ENCODE results near the gene RUFY4. TPM values are rescaled to one million over a fixed set of nuclear protein-coding genes. Genes with fewer than 3 reads are reported as not detected.

Gene RUFY4
- total and polyA plus RNA-seq, 3 donors from 2014 or later = 0.17 to 0.39 (median 0.37) TPM

- intact Hi-C loops (cut with DNase I; ENCODE audit: low total_unique reads) = no loop called here
- DNase-seq = no peak
- TF ChIP-seq POLR2A (IDR thresholded peaks at IDR 0.05) (no peak), CTCF (IDR thresholded peaks at IDR 0.05) (no peak)
- Histone ChIP-seq H3K36me3 (ENCODE audit: low read depth, missing control alignments) (no peaks in the 10 kb centered on the region), H3K27ac (no peak overlapping the region), H3K9me3 (no peaks in the 10 kb centered on the region), H3K27me3 (no peaks in the 10 kb centered on the region), H3K4me1 (no peaks in the 10 kb centered on the region), H3K4me3 (no peak overlapping the region)
- 82 to 93% methylated on average over 7 of the region's 7 CpGs for WGBS, 2 donors
These were observed 12.6 kb downstream of the RUFY4 start for GRCh38 chr2:218081695-218082094.

- H3K36me3 ChIP-seq (ENCODE audit: low read depth, missing control alignments) = no peaks in the 10 kb centered on the region
- no peak overlapping the region for H3K27ac ChIP-seq
- TF ChIP-seq POLR2A (IDR thresholded peaks at IDR 0.05) = no peak
- no peak for TF ChIP-seq CTCF (IDR thresholded peaks at IDR 0.05)
- H3K4me1 ChIP-seq = no peaks in the 10 kb centered on the region
- no peaks in the 10 kb centered on the region for H3K27me3 ChIP-seq
- intact Hi-C loops (cut with DNase I; ENCODE audit: low total_unique reads) = no loop called here
- DNase-seq = no peak
- 68 to 91% methylated on average over 14 of the region's 14 CpGs for WGBS, 2 donors
- no peaks in the 10 kb centered on the region for H3K9me3 ChIP-seq
- no peak overlapping the region for H3K4me3 ChIP-seq
These were observed 13.7 kb downstream of the RUFY4 start for GRCh38 chr2:218082586-218083351.

DNA sequence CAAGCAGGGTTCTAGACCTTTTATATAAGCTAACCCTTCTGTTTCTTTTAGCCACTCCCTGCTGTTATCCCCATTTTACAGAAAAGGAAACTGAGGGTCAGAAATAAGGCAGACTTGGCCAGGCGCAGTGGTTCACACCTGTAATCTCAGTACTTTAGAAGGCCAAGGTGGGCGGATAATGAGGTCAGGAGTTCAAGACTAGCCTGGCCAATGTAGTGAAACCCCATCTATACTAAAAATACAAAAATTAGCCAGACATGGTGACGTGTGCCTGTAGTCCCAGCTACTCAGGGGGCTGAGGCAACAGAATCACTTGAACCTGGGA, 14.3 kb downstream of the RUFY4 start:
- no peak for TF ChIP-seq CTCF (IDR thresholded peaks at IDR 0.05)
- no peak for TF ChIP-seq POLR2A (IDR thresholded peaks at IDR 0.05)
- Histone ChIP-seq H3K27ac (no peak overlapping the region), H3K36me3 (ENCODE audit: low read depth, missing control alignments) (no peaks in the 10 kb centered on the region), H3K9me3 (no peaks in the 10 kb centered on the region), H3K4me1 (no peaks in the 10 kb centered on the region), H3K27me3 (no peaks in the 10 kb centered on the region), H3K4me3 (no peak overlapping the region)
- DNase-seq = no peak
- intact Hi-C loops (cut with DNase I; ENCODE audit: low total_unique reads) = no loop called here
- 84 to 88% methylated on average over 3 of the region's 3 CpGs for WGBS, 2 donors

DNA sequence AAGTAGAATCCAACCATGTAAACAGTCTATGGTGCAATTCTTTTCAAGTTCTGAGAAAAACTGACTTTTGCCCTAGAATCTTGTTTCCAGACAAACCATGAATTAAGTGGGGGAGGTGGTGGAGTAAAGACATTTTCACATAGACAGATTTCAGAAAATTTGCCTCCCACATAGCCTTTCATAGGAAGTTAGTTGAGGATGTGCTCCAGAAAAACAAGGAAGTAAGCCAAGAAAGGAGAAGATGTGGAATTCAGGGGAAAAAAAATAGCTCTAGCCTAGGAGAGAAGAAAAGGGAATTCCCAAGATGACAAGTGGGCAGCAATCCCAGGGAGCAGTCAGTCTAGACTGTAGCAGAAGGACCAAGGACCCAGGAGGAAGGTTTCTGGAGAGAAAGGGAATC, 17.4 kb downstream of the RUFY4 start:
- Histone ChIP-seq H3K27ac (no peak overlapping the region), H3K4me1 (no peaks in the 10 kb centered on the region), H3K4me3 (no peak overlapping the region), H3K36me3 (ENCODE audit: low read depth, missing control alignments) (no peaks in the 10 kb centered on the region), H3K27me3 (no peaks in the 10 kb centered on the region), H3K9me3 (no peaks in the 10 kb centered on the region)
- intact Hi-C loops (cut with DNase I; ENCODE audit: low total_unique reads) = no loop called here
- DNase-seq = no peak
- TF ChIP-seq CTCF (IDR thresholded peaks at IDR 0.05) (no peak), POLR2A (IDR thresholded peaks at IDR 0.05) (no peak)

GRCh38 chr2:218089259-218089658, 20.2 kb downstream of the RUFY4 start:
- intact Hi-C loops (cut with DNase I; ENCODE audit: low total_unique reads) = no loop called here
- Histone ChIP-seq H3K9me3 (no peaks in the 10 kb centered on the region), H3K27ac (no peak overlapping the region), H3K4me1 (no peaks in the 10 kb centered on the region), H3K4me3 (no peak overlapping the region), H3K36me3 (ENCODE audit: low read depth, missing control alignments) (no peaks in the 10 kb centered on the region), H3K27me3 (no peaks in the 10 kb centered on the region)
- WGBS, 2 donors = 85 to 93% methylated on average over 8 of the region's 8 CpGs
- TF ChIP-seq POLR2A (IDR thresholded peaks at IDR 0.05) = no peak
- no peak for TF ChIP-seq CTCF (IDR thresholded peaks at IDR 0.05)
- no peak for DNase-seq

Measured in testis (tissue), 3 donors.